Measurements from ENCODE around the gene TMEM209. TPM values are rescaled to one million over a fixed set of nuclear protein-coding genes. Genes with fewer than 3 reads are reported as not detected.
"Not testable (repeated sequence)": the region's sequence is repeated elsewhere in the genome, so short reads cannot be mapped to it uniquely, and the experiment has no call there.

Gene TMEM209
- total RNA-seq, 1 experiment from 2014 or later = 33.9 TPM

DNA sequence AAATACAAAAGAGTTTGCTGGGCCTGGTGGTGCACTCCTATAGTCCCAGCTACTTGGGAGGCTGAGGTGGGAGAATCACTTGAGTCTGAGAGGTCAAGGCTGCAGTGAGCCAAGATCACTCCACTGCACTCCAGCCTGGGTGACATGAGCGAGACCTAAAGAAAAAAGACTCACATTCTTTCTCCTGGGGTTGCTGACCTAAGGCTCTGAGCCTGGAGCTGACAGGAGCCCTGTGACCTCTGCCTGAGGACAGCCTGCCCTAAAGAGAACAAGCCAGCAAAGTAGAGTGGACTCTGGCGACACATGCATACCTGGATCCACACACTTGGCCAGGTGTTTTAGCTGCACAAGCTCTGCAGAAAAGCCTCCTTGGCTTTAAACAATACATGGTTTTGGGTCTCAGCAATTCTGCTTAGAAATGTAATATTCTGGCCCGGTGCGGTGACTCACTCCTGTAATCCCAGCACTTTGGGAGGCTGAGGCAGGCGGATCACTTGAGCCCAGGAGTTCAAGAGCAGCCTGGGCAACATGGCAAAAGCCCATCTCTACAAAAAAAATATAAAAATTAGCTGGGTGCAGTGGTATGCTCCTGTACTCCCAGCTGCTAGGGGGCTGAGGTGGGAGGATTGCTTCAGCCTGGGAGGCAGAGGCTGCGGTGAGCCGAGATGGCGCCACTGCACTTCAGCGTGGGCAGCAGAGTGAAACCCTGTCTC is 58.4 kb downstream of the TMEM209 start:
- Histone ChIP-seq H3K36me3 (no peaks in the 10 kb centered on the region), H3K4me1 (peaks cover 6% of the 10 kb centered on the region; the same call in 1 of the 2 replicates), H3K27me3 (no peaks in the 10 kb centered on the region), H3K27ac (no peak overlapping the region), H3K9me3 (replicated peaks) (no peaks in the 10 kb centered on the region), H3K4me3 (no peak overlapping the region)
- no peak for DNase-seq

DNA sequence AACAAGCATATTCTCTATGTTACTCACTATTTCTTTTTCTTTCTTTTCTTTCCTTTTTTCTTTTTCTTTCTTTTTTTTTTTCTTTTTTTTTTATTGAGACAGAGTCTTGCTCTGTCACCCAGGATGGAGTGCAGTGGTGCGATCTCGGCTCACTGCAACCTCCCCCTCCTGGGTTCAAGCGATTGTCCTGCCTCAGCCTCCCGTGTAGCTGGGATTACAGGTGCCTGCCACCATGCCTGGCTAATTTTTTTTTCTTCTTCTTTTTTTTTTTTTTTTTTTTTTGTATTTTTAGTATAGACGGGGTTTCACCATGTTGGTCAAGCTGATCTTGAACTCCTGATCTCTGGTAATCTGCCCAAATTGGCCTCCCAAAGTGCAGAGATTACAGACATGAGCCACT is 59.1 kb downstream of the TMEM209 start:
- not testable (repeated sequence) for H3K36me3 ChIP-seq; H3K27ac ChIP-seq; H3K4me1 ChIP-seq; H3K4me3 ChIP-seq; H3K9me3 ChIP-seq (replicated peaks); H3K27me3 ChIP-seq; DNase-seq

DNA sequence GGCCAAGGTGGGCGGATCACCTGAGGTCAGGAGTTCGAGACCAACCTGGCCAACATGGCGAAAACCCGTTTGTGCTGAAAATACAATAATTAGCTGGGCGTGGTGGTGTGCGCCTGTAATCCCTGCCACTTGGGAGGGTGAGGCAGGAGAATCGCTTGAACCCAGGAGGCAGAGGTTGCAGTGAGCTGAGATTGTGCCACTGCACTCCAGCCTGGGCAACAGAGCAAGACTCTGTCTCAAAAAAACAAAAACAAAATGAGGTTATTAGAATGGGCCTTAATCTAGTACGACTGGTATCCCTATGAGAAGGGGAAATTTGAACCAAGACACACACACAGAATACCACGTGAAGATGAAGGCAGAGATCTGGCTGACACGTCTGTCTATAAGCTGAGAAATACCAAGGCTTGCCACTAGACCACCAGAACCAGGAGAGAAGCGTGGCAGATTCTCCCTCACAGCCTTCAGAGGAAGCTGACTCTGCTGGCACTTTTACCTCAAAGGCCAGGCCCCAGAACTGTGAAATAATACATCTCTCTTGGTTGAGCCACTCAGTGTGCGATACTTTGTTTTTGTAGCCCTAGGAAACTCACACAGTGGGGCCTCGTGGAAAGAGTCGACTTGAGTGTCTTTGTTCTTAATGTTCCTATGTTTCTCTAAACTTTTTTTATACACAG is 59.6 kb downstream of the TMEM209 start:
- H3K27ac ChIP-seq = no peak overlapping the region
- H3K4me3 ChIP-seq = no peak overlapping the region
- H3K4me1 ChIP-seq = peaks cover 6% of the 10 kb centered on the region; the same call in 1 of the 2 replicates
- no peaks in the 10 kb centered on the region for H3K9me3 ChIP-seq (replicated peaks)
- DNase-seq = no peak
- H3K36me3 ChIP-seq = no peaks in the 10 kb centered on the region
- no peaks in the 10 kb centered on the region for H3K27me3 ChIP-seq

DNA sequence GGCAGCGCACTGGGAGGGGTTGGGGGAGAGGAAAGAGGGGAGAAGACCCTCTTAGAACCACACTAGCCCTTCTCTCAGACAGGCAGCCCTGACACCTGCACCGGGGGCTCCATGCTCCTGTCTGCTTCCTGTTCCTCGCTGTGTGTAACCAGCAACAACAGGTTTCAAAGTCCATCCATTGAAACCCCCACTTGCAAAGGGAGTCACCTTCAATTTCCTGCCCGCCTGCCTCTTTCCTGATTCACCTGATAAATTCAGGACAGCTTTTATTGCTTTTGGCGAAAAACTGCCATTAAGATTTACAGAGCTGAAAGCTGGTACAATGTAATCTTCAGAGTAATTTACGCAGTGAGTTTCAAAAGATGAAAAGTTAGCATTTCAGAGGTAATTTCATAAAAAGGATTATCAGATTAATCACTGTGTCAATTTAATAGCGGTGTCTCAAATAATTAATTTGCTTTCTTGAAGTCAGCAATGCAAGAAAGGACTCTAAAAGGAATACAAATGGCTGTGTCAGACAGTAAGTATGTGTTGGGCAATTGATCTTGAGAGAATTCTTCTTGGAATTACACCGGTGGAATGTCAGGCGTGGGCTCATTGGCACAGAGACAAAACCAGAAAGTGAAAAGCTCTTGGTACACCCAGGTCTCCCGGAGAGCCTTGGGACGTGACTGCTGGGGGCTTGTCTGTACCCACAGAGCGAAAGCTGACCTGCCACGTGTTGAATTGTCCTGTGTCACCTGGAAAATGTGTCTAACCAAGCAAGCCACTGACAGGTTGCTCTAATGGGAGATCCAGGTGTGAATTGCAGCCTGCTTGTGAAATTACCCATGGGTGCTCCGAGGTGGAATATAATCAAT is 60.7 kb downstream of the TMEM209 start:
- no peak overlapping the region for H3K27ac ChIP-seq
- no peak overlapping the region for H3K4me3 ChIP-seq
- no peaks in the 10 kb centered on the region for H3K27me3 ChIP-seq
- no peak for DNase-seq
- peaks cover 11% of the 10 kb centered on the region for H3K4me1 ChIP-seq
- 0 out of 2 replicates have a peak, but pooled peaks cover 4% of the 10 kb centered on the region for H3K36me3 ChIP-seq
- no peaks in the 10 kb centered on the region for H3K9me3 ChIP-seq (replicated peaks)

DNA sequence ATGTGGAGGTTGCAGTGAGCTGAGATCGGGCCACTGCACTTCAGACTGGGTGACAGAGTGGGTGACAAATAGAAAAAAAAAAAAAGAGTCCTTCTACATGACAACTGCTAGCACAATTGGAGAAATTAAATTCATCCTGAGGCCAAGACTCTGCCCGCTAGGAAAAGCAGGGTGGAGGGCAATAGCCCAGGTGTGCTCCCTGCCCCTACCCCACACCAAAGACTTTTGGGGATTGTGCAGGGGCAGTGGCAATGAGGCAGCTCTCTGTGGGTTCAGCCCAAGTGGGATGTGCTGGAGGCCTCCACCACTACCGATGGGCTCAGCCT is 61.3 kb downstream of the TMEM209 start:
- 0 out of 2 replicates have a peak, but pooled peaks cover 6% of the 10 kb centered on the region for H3K36me3 ChIP-seq
- H3K4me3 ChIP-seq = no peak overlapping the region
- DNase-seq = no peak
- no peak overlapping the region for H3K27ac ChIP-seq
- no peaks in the 10 kb centered on the region for H3K27me3 ChIP-seq
- H3K4me1 ChIP-seq = peaks cover 17% of the 10 kb centered on the region
- no peaks in the 10 kb centered on the region for H3K9me3 ChIP-seq (replicated peaks)

DNA sequence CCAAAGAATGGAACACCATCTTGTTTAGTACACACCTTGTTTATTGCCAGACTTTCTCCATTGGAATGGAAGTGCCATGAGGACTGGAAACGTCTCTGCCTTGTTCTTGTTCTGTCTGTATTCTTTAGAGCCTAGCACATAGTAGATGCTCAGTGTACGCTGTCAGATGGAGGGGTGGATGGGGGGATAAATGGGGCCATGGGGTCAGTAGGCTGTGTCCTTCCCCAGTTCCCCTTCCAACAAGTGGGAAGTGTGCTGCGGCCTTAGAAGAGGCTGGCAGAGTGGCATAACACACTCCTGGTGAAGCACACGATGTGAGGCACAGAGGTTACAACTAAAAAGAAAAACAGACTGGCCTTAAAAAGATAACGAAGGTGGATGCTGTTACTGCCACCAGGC is 61.9 kb downstream of the TMEM209 start:
- Histone ChIP-seq H3K27ac (no peak overlapping the region), H3K4me1 (peaks cover 20% of the 10 kb centered on the region), H3K27me3 (no peaks in the 10 kb centered on the region), H3K4me3 (no peak overlapping the region), H3K36me3 (peaks cover 6% of the 10 kb centered on the region; the same call in 1 of the 2 replicates), H3K9me3 (replicated peaks) (no peaks in the 10 kb centered on the region)
- DNase-seq = no peak

DNA sequence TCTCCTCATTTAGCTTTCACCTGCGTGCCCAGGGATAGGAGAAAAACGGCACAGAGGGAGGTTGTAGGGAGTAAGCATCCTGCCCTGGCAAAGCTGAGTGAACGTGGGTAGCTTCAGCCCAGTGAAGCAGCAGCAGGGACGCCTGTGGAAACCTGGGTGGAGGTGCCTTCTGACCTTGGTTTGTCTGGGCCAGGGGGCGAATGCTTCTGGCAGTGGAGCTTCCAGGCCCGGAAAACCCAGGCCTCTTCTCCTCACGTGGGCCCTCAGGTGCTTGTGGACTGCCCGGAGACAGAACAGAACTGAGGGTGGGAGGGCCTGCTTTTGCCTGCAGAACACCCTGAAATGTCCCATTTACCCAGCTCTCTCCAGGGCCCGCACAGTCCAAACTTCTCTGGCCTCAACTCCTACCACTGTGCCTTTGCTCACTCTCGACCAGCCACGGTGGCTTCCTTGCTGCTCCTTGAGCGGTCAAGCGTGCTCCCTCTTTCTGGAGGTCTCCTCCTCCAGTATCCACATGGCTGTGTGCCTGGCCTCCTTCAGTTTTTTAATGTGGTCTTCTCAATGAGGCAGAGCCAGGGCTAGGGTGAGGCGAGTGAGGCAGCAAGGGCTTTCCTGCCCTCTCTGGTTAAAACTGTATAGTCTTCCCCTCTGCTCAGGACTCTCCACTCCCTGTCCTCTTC is 62.4 kb downstream of the TMEM209 start:
- H3K4me1 ChIP-seq = peaks cover 22% of the 10 kb centered on the region
- H3K9me3 ChIP-seq (replicated peaks) = no peaks in the 10 kb centered on the region
- H3K36me3 ChIP-seq = peaks cover 9% of the 10 kb centered on the region; the same call in 1 of the 2 replicates
- H3K27me3 ChIP-seq = no peaks in the 10 kb centered on the region
- H3K27ac ChIP-seq = no peak overlapping the region
- no peak for DNase-seq
- H3K4me3 ChIP-seq = no peak overlapping the region

DNA sequence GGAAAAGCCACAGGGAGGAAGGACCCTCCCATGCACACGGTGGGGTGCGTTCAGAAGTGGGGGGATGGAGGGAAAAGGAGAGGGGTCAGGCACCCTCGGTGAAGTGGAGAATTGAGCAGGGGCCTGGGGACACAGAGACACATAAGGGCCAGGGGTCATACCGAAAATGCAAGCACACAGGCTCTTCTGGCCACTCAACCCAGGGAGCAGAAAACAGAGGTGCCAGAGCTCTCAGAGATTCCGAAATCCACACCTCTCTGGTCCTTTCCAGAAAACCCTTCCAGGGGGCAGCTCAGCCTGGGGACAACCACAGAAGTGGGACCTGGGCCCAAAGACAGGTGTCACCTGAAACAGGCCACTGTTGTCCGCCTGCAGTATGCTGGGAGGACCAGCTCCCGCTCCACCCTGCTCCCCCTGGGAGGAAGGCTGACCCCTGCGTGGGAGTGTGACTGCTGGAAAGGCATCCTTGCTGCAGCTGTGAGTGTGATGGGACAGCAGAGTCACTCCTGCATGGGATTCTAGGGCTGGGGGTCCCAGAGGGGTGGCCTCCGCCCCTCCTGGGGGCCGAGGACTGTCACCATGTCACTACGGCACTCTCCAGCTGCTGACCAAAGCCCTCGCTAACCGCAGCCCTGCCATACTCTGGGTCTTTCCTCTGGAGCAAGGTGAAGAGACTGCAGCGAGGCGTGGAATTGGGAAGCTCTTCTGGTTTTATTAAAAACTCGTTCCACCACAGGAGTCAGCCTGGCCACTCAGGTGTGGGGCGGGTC is 63.1 kb downstream of the TMEM209 start:
- Histone ChIP-seq H3K27me3 (no peaks in the 10 kb centered on the region), H3K4me1 (peaks cover 22% of the 10 kb centered on the region), H3K36me3 (peaks cover 16% of the 10 kb centered on the region), H3K4me3 (no peak overlapping the region), H3K9me3 (replicated peaks) (no peaks in the 10 kb centered on the region), H3K27ac (no peak overlapping the region)
- no peak for DNase-seq

DNA sequence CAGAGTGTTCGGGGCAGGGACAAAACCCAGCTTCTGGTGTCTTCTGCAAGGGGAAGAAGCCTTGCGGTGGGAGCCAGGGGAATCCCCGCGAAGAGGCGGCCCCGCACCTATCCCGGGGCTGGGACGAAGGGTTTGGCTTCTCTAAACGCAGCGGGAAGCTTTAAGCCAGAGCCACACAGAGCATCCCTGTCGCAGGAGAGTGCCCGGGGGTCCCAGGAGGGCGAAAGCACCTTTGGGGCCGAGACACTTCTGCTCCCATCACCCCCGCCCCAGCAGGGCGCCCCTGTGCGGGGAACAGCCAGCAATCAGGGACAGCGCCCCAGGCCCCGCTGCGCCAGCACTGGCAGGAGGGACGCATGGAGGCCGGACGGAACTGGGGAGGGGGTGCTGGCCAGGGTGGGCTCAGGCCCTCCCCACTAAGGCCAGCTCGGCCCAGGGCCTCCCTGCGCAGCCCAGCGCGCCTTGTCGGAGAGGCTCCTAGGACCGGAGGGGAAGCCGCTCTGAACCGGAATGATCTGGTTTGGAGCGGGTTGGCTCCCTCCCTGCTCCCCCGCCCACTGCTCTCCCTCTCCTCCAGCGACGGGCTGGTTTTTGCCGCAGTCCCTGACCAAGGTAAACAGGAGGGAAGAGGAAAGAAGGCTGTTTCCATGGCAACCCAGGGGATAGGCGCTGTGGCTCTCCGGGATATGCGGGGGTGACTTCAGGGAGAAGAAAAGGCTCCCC is 63.9 kb downstream of the TMEM209 start:
- no peak overlapping the region for H3K4me3 ChIP-seq
- no peaks in the 10 kb centered on the region for H3K27me3 ChIP-seq
- no peak overlapping the region for H3K27ac ChIP-seq
- DNase-seq = no peak
- H3K4me1 ChIP-seq = peaks cover 22% of the 10 kb centered on the region
- no peaks in the 10 kb centered on the region for H3K9me3 ChIP-seq (replicated peaks)
- peaks cover 23% of the 10 kb centered on the region for H3K36me3 ChIP-seq

DNA sequence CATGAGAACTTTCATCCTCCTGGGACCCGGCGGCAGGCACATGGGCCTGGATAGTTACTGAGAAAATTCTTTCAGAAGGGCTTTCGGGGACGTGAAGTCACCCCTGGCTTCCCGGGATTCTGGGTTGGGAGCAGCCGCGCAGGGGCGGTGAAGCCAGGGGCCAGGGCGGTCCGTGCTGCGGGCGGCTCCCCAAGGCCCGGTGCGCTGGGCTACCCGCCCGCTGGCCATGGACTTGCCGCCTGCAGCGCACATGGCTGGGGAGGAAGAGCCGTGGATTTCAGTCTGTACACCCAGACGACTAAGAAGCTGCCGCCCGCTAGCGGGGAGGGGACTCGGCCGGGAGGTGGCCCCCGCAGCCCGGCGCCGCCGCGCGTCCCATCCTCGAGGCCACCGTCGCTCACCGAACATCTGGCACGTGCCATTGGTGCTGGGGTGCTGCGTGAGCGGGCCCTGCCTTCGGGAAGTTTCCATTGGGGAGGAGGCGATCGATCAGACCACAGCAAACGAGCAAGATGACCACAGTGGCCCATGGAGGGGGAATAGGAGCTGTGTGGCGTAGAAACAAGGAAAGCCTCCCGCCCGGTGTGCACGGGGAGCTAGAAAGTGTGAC is 64.5 kb downstream of the TMEM209 start:
- no peak overlapping the region for H3K27ac ChIP-seq
- H3K9me3 ChIP-seq (replicated peaks) = no peaks in the 10 kb centered on the region
- DNase-seq = no peak
- no peaks in the 10 kb centered on the region for H3K27me3 ChIP-seq
- no peak overlapping the region for H3K4me3 ChIP-seq
- peaks cover 22% of the 10 kb centered on the region for H3K4me1 ChIP-seq
- peaks cover 29% of the 10 kb centered on the region for H3K36me3 ChIP-seq

DNA sequence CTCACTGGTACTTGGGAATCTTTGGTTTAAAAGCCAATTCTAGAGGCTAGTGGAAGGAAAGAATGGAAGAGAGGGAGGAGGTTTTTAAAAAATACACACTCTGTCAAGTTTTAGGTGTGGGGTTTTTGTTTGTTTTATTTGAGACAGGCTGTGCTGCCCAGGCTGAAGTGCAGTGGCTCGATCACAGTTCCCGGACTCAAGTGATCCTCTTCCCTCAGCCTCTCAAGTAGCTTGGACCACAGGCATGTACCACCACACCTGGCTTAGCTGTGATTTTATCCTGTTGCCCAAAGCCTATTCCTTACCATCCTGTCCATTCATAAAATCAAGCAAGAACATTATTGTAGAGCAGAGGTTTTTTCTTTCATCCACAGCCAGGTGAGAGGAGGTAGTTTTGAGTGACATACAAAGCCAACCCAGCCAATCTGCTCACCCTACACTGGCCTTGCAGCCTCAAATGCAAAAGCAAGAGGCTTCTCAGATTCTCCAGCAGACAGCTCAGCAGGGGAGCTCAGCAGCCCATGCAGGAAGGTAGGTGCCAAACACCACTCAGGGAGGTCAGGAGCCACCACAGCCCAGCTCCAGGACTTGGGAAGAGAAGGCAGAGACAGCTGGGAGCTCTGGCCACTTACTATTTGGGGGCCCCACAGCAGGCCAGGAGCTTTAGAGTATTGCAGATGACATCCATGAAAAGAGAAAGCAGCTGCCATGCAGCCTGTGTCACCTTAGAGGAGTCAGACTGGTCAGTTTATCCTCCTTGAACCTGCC is 65.8 kb downstream of the TMEM209 start:
- no peaks in the 10 kb centered on the region for H3K9me3 ChIP-seq (replicated peaks)
- H3K36me3 ChIP-seq = peaks cover 39% of the 10 kb centered on the region
- H3K27me3 ChIP-seq = no peaks in the 10 kb centered on the region
- no peak overlapping the region for H3K4me3 ChIP-seq
- H3K4me1 ChIP-seq = peaks cover 18% of the 10 kb centered on the region
- H3K27ac ChIP-seq = peak overlapping the region; percentile 16; the same call in 1 of the 2 replicates
- DNase-seq = peak; percentile 71 to 86

DNA sequence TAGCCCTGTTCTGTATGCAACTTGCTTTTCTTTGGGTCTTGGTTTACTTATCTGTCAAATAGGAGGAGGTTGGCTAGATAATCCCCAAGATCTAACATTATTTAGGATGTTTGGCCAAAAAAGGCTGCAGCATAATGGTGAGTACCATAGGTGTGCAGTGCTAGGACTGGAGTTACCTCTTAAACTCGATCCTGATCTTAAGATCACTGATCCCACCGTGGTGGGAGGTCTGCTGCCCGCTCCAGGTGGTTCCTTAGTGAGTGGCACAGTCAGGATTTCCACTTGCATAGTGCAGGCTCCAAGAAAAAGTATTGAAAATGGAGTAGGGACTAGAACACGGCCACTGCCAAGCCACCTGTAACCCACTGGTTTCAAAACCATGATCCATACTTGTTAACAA is 68.0 kb downstream of the TMEM209 start:
- Histone ChIP-seq H3K4me3 (no peak overlapping the region), H3K27ac (no peak overlapping the region), H3K36me3 (peaks cover 61% of the 10 kb centered on the region), H3K9me3 (replicated peaks) (no peaks in the 10 kb centered on the region), H3K27me3 (no peaks in the 10 kb centered on the region), H3K4me1 (peaks cover 16% of the 10 kb centered on the region)
- no peak for DNase-seq
